ENCODE results near the gene KREMEN1. TPM values are rescaled to one million over a fixed set of nuclear protein-coding genes. Genes with fewer than 3 reads are reported as not detected.
A peak's percentile ranks its signal among the peaks of the same experiment; 100 is the strongest.

Gene KREMEN1
- total RNA-seq, 2 donors from 2014 or later, result 39.7 to 44.7 TPM

DNA sequence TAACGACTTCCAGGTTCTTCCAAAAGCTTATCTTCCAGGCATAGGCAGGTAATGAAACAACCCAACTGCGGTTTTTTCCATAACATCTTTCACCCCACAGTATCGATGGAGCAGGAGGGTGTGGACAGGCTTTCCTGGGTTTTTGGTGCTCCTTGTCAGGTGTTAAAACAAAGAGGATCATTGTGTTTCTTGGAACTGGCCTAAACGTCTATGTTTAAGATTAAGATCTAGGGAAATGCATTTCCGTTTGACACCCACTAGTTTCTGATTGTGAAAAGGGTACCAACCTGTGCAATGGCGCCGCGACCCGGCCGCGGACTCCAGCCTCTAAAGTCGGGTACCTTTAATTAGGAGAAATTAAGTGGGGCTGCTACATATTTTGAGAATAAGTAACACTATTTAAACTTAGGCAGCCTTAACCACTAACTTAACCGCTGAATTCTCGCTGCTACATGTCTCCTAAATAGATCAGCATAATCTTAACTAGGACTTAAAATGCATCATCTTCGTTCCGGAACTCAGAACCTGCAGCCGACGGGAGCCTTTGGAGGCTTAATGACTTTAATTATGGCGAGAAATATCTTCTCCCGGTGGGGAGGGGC lies 42.7 kb upstream of the KREMEN1 start:
- peaks cover 0 to 20% of the 10 kb centered on the region in 2 donors for H3K4me1 ChIP-seq

DNA sequence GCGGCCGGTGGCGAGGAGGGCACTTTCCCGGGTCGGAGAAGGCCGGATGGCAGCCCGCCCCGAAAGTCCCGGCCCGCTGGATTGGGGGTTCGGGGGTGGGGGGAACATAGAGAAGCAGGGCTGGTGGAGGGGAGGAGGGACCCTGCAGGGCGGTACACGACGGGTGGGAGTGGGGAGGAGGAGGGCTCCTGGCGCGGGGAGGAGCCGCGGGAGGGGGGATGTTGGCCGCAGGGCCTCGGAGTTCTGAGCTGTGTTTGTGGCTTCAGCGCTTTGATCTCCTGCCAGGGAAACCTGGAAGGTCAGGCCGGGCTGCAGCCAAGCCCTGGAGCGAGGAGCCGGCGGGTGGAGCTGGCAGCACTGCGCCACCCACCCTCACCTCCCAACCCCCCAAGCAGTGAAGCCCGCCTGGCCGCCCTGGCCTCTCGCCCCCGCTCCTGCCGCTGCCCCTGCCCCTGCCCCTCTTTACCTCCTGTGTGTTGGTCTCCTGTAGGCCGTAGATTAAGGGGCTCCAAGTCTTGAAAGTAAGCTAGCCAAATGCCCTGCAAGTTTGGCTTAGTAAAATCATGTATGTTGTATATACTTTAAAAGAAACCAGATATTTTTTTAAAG lies 42.1 kb upstream of the KREMEN1 start:
- H3K27me3 ChIP-seq, result no peaks in the 10 kb centered on the region
- TF ChIP-seq, protein P1, sequence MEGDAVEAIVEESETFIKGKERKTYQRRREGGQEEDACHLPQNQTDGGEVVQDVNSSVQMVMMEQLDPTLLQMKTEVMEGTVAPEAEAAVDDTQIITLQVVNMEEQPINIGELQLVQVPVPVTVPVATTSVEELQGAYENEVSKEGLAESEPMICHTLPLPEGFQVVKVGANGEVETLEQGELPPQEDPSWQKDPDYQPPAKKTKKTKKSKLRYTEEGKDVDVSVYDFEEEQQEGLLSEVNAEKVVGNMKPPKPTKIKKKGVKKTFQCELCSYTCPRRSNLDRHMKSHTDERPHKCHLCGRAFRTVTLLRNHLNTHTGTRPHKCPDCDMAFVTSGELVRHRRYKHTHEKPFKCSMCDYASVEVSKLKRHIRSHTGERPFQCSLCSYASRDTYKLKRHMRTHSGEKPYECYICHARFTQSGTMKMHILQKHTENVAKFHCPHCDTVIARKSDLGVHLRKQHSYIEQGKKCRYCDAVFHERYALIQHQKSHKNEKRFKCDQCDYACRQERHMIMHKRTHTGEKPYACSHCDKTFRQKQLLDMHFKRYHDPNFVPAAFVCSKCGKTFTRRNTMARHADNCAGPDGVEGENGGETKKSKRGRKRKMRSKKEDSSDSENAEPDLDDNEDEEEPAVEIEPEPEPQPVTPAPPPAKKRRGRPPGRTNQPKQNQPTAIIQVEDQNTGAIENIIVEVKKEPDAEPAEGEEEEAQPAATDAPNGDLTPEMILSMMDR (IDR thresholded peaks at IDR 0.05), result no peak
- peaks cover 0 to 20% of the 10 kb centered on the region in 2 donors for H3K4me1 ChIP-seq
- no peaks in the 10 kb centered on the region for H3K36me3 ChIP-seq
- peak overlapping the region; percentile 42 to 56 for H3K4me3 ChIP-seq
- peak; percentile 72 for DNase-seq (ENCODE audit: low spot score)
- H3K9me3 ChIP-seq, result no peaks in the 10 kb centered on the region
- peak overlapping the region; percentile 78 to 83 for H3K27ac ChIP-seq

More for the DNA sequence above, 42.7 kb upstream of the KREMEN1 start:
- Histone ChIP-seq H3K9me3 (no peaks in the 10 kb centered on the region), H3K4me3 (peak overlapping the region; percentile 42 to 56), H3K36me3 (no peaks in the 10 kb centered on the region), H3K27ac (peak overlapping the region; percentile 78 to 83), H3K27me3 (no peaks in the 10 kb centered on the region)
- TF ChIP-seq, protein P1 (IDR thresholded peaks at IDR 0.05), result no peak
- no peak for DNase-seq (ENCODE audit: low spot score)

GRCh38 chr22:29031227-29032011 lies 41.4 kb upstream of the KREMEN1 start:
- peak overlapping the region in 1 of 2 donors; percentile 56 for H3K4me3 ChIP-seq
- H3K4me1 ChIP-seq, result peaks cover 0 to 20% of the 10 kb centered on the region in 2 donors
- peak; percentile 90 for DNase-seq (ENCODE audit: low spot score)
- no peaks in the 10 kb centered on the region for H3K36me3 ChIP-seq
- no peaks in the 10 kb centered on the region for H3K9me3 ChIP-seq
- TF ChIP-seq, protein P1 (IDR thresholded peaks at IDR 0.05), result no peak
- H3K27ac ChIP-seq, result peak overlapping the region; percentile 78 to 83
- no peaks in the 10 kb centered on the region for H3K27me3 ChIP-seq

DNA sequence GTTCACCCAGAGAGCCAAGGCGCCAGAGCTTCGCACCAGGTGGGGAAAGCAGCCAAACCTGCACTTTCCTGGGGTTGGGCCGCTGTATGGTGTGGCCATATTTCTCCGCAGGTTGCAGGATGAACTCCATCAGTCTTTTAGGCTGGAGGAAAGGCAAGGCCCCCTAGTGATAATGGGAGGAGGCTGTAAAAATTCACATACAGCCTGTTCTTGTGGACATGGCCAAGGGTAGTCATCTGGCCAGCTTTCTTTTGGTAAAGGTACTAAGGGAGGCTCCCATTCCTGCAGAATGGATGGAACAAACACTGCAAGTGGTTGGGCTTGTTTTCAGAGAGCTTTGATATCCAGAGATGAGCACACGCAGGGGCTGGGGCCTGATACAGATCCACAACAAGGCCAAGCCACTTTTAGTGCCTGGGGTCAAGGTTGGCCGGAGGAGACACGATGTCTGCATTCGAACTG lies 40.8 kb upstream of the KREMEN1 start:
- H3K36me3 ChIP-seq, result no peaks in the 10 kb centered on the region
- H3K27me3 ChIP-seq, result no peaks in the 10 kb centered on the region
- no peaks in the 10 kb centered on the region for H3K9me3 ChIP-seq
- TF ChIP-seq, protein P1 (IDR thresholded peaks at IDR 0.05), result no peak
- H3K4me3 ChIP-seq, result no peak overlapping the region
- H3K4me1 ChIP-seq, result peaks cover 0 to 20% of the 10 kb centered on the region in 2 donors
- H3K27ac ChIP-seq, result peak overlapping the region; percentile 78 to 83
- DNase-seq (ENCODE audit: low spot score), result no peak

- TF ChIP-seq, protein P1 (IDR thresholded peaks at IDR 0.05), result no peak
- no peak overlapping the region for H3K4me3 ChIP-seq
- H3K9me3 ChIP-seq, result no peaks in the 10 kb centered on the region
- no peaks in the 10 kb centered on the region for H3K36me3 ChIP-seq
- peak overlapping the region in 1 of 2 donors; percentile 83 for H3K27ac ChIP-seq
- H3K4me1 ChIP-seq, result peaks cover 0 to 20% of the 10 kb centered on the region in 2 donors
- no peak for DNase-seq (ENCODE audit: low spot score)
- H3K27me3 ChIP-seq, result no peaks in the 10 kb centered on the region
Observed at GRCh38 chr22:29032584-29032983, 40.3 kb upstream of the KREMEN1 start.

Measured in right atrium auricular region (tissue), 2 donors.